Muscle layer of duodenum (tissue), 2 donors: ENCODE measurements around the gene HGD.

Experiments used
- H3K27ac ChIP-seq: one replicate; pipeline ENCODE4 v1.7.0; 2013; ENCODE audit warnings: mild to moderate bottlenecking, low read length
- H3K27me3 ChIP-seq: one replicate; pipeline ENCODE4 v1.7.0; 2013; ENCODE audit warnings: low read depth, mild to moderate bottlenecking, control low read depth, low read length
- H3K36me3 ChIP-seq, 2 donors: one replicate each; pipeline ENCODE4 v1.7.0; 2013; ENCODE audit warnings: low read length in 2 of 2, control low read depth in 1 of 2, mild to moderate bottlenecking in 1 of 2; ENCODE audit not compliant: insufficient read depth in 2 of 2, control insufficient read depth in 1 of 2
- H3K4me1 ChIP-seq, 2 donors: one replicate each; pipeline ENCODE4 v1.7.0; 2013; ENCODE audit warnings: low read length in 2 of 2, mild to moderate bottlenecking in 2 of 2, control low read depth in 1 of 2, moderate library complexity in 1 of 2; ENCODE audit not compliant: insufficient read depth in 2 of 2, control insufficient read depth in 1 of 2
- H3K4me3 ChIP-seq, 2 donors: one replicate each; pipeline ENCODE4 v1.7.0; 2013; ENCODE audit warnings: low read length in 2 of 2, low read depth in 1 of 2, mild to moderate bottlenecking in 1 of 2
- H3K9me3 ChIP-seq, 2 donors: one replicate each; pipeline ENCODE4 v1.7.0; 2013; ENCODE audit warnings: low read length in 2 of 2, control low read depth in 1 of 2, mild to moderate bottlenecking in 1 of 2; ENCODE audit not compliant: control insufficient read depth in 1 of 2
- donor health status: healthy.

The HGD gene

DNA sequence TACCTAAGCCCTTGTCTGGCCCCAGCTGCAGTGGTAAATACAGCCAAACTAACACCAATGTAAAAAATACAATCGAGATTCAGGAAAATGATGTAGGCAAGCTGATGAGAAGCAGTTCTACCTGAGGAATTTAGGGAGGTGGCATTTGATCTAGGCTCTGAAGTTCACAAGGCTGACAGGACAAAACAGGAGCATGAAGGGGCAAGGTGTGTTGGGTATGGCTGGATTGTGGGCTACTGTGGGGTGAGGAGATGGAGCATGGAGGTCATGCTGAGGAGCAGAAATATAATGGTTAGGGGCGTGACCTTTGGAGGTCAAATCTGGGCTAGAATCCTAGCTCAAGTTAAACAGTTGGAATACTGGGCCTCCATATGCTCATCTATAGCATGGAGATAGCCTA is 79.4 kb downstream of the HGD start:
- peaks cover 17 to 22% of the 10 kb centered on the region in 2 donors for H3K36me3 ChIP-seq
- peaks cover under 1 to 20% of the 10 kb centered on the region in 2 donors for H3K4me1 ChIP-seq
- H3K9me3 ChIP-seq: no peaks in the 10 kb centered on the region
- H3K4me3 ChIP-seq: no peak overlapping the region
- H3K27me3 ChIP-seq: no peaks in the 10 kb centered on the region
- H3K27ac ChIP-seq: no peak overlapping the region

DNA sequence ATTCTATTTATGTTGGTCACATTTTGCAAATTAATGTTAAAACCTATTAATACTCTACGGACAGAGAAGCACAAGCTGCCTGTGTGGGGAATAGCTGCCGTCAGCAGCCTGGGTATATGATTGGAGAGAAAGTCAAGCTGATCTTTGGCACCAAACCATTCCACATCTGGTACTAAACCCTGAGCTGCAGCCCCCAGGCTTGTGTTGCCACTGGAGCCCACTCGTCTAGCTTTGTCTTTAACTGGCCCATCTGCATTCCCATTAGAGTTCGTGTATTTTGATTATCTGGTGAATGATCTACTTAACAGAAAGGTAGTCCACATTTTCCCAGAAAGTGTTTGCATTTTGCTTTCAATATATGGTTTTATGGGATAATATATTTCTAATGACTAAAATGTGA is 80.5 kb downstream of the HGD start:
- Histone ChIP-seq H3K4me3 (no peak overlapping the region), H3K4me1 (peaks cover 7 to 27% of the 10 kb centered on the region in 2 donors), H3K27ac (no peak overlapping the region), H3K36me3 (peaks cover 17 to 22% of the 10 kb centered on the region in 2 donors), H3K9me3 (no peaks in the 10 kb centered on the region), H3K27me3 (no peaks in the 10 kb centered on the region)

DNA sequence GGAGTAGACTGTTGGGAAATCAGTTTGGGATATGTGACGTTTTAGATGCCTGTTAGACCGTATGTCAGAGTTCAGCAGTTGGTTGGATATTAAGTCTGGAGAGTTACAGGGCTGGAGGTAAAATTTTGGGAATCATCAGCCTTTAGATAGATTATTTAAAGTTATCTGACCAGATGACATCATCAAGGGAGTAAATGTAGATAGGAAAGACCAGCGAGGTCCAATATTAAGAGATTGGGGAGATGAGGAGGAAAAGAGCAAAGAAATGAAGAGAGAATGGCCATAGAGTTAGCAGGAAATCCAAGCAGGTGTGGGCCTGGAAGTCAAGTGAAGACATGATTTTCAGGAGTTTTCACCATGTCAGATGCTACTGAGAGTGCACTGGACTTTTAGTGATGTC is 82.8 kb downstream of the HGD start:
- Histone ChIP-seq H3K9me3 (no peaks in the 10 kb centered on the region), H3K36me3 (peaks cover 17 to 22% of the 10 kb centered on the region in 2 donors), H3K27me3 (no peaks in the 10 kb centered on the region), H3K4me3 (no peak overlapping the region), H3K4me1 (peaks cover 7 to 27% of the 10 kb centered on the region in 2 donors), H3K27ac (no peak overlapping the region)

DNA sequence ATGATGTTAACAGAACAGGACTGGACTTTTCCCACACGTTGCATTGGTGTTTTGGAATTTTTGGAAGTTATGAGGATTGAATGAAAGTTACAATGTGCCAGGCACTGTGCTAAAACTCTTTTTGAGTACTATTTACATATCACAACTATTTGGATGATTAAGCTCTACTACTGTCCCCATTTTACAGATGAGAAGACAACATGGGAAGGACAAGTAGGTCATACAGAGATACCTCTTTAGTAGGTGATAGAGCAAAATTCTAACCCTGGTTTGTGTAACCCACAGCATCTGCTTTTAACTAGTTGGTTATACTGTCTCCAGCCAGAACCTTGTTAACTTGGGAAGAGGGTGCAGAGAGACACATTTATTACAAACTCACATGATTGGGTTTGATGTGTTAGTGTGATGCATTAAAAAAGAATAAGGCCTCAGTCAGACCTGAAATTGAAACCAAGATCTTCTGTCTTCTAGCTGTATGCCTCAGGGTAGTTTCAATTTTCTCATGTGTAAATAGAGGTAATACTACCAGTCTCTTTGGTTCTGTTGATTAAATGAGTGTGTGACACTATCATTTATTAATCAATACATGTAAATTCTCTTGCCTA is 84.5 kb downstream of the HGD start:
- Histone ChIP-seq H3K9me3 (no peaks in the 10 kb centered on the region), H3K27ac (peak overlapping the region; percentile 47), H3K27me3 (no peaks in the 10 kb centered on the region), H3K4me1 (peaks cover 7 to 27% of the 10 kb centered on the region in 2 donors), H3K4me3 (peak overlapping the region; percentile 40 to 49), H3K36me3 (peaks cover 12 to 13% of the 10 kb centered on the region in 2 donors)

DNA sequence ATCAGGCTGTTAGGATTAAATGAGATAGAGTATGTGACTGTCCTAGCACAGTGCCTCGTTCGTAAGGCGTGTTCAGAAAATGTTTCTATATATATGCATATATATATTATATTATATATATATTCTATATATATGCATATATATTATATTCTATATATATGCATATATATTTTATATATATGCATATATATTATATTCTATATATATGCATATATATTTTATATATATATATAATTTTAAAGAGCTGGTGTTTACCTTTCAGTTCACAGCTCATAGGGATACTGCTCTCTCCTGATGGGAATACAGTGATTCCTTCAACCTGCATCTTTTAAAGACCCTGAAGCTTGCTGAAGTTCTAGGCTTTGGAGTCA is 85.2 kb downstream of the HGD start:
- Histone ChIP-seq H3K4me1 (peaks cover 7 to 27% of the 10 kb centered on the region in 2 donors), H3K4me3 (peak overlapping the region; percentile 90 to 98), H3K9me3 (no peaks in the 10 kb centered on the region), H3K36me3 (peaks cover 7 to 9% of the 10 kb centered on the region in 2 donors), H3K27ac (peak overlapping the region; percentile 97), H3K27me3 (no peaks in the 10 kb centered on the region)

DNA sequence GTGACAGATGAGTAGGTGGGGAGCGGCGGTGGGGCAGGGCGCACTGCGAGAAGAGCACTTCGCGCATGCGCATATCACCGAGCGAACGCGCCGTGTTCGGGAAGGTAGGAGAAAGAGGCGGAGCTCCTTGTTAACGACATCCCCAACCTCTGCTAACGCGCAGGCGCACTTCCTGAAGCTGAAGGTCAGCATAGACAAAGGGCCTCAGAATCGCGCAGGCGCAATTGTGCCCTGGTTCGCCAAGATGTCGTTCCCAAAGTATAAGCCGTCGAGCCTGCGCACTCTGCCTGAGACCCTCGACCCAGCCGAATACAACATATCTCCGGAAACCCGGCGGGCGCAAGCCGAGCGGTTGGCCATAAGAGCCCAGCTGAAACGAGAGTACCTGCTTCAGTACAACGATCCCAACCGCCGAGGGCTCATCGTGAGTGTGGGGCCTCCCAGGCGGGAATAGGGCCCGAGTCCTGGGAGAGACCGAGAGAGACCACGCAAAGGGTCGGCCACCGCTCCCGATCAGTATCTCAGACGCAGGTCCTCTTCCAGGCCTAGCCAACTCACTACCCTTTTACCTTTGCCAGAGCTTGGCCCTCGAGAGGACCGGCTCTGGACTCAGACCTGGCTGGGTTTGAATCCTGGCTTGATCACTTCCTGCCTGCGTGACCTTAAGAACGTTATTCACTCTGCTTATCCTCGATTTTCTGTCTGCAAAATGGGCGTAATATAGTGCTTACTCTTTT is 85.8 kb downstream of the HGD start, which contains the start of gene NDUFB4:
Gene NDUFB4, plus strand, starts transcription at position 221 of the 737 bp plus-strand sequence. Its CDS starts 24 bp downstream, at position 245.
- peaks cover 7 to 27% of the 10 kb centered on the region in 2 donors for H3K4me1 ChIP-seq
- peaks cover 3 to 7% of the 10 kb centered on the region in 2 donors for H3K36me3 ChIP-seq
- peak within 1 kb of the TSS; percentile 90 to 98 for H3K4me3 ChIP-seq

DNA sequence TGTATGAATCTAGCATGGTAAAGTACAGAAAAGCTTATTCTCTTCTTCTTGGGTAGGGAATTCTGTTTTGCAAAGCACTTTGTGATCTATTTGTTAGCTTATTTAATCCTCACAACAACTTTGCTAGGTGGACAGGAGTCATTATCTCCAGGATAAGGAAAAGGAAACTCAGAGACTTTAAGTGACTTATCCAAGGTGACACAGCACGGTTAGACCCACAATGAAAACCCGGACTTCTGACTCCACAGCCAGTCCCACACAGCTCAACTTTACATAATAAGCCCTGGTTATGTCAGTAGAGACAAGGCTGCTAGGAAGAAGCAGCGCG is 86.3 kb downstream of the HGD start:
- Histone ChIP-seq H3K9me3 (no peaks in the 10 kb centered on the region), H3K27me3 (no peaks in the 10 kb centered on the region)

More for the DNA sequence above, 85.8 kb downstream of the HGD start, which contains the start of gene NDUFB4:
- H3K27me3 ChIP-seq: no peaks in the 10 kb centered on the region
- no peaks in the 10 kb centered on the region for H3K9me3 ChIP-seq
- peak within 1 kb of the TSS; percentile 97 for H3K27ac ChIP-seq

DNA sequence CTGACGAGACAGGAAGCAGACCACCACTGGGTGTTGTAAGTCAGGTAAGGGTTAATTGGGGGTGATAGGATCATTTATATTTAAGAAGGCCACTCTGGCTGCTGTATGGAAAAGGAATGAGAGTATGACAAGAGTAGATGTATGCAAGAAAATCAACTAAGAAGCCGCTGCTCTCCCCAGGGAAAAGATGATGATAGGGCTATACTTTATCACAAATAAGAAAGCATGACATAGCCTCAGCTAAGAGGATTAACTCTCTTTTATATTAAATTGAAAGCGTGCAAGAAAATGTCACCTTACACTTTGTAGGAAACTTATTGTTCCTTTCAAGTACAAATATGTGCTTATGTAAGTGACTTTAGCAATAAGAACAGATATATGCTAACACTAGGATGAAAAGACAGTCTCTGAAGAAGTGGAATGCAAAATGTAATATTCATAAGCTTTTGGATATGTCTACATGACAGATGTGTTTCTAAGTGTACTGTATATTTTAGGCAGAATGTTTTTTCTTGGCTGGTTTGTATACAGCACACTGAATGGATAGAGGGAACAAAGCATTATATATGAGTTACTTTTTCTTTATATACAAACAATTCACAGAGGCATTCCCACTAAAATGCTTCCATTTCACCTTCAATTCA is 94.6 kb downstream of the HGD start:
- H3K4me1 ChIP-seq: no peaks in the 10 kb centered on the region
- no peaks in the 10 kb centered on the region for H3K27me3 ChIP-seq
- no peak overlapping the region for H3K27ac ChIP-seq
- no peak overlapping the region for H3K4me3 ChIP-seq
- no peaks in the 10 kb centered on the region for H3K9me3 ChIP-seq
- no peaks in the 10 kb centered on the region for H3K36me3 ChIP-seq

More for the DNA sequence above, 86.3 kb downstream of the HGD start:
- peaks cover 0 to 7% of the 10 kb centered on the region in 2 donors for H3K36me3 ChIP-seq
- peak overlapping the region; percentile 97 for H3K27ac ChIP-seq
- H3K4me3 ChIP-seq: peak overlapping the region; percentile 90 to 98
- peaks cover 7 to 27% of the 10 kb centered on the region in 2 donors for H3K4me1 ChIP-seq
